Muscle layer of colon (tissue), 2 donors: ENCODE measurements around the gene IQSEC1.

ENCODE experiments used
- H3K27ac ChIP-seq: one replicate; pipeline ENCODE4 v1.7.0; 2013; ENCODE audit warnings: low read depth, mild to moderate bottlenecking, low read length, moderate library complexity
- H3K27me3 ChIP-seq, 2 donors: one replicate each; pipeline ENCODE4 v1.7.0; 2013; ENCODE audit warnings: low read length in 2 of 2, mild to moderate bottlenecking in 2 of 2; ENCODE audit not compliant: insufficient read depth in 2 of 2, control insufficient read depth in 1 of 2
- H3K36me3 ChIP-seq: one replicate; pipeline ENCODE4 v1.7.0; 2013; ENCODE audit warnings: mild to moderate bottlenecking, low read length; ENCODE audit not compliant: insufficient read depth
- H3K4me1 ChIP-seq: one replicate; pipeline ENCODE4 v1.7.0; 2013; ENCODE audit warnings: mild to moderate bottlenecking, low read length; ENCODE audit not compliant: insufficient read depth
- H3K4me3 ChIP-seq, 2 donors: one replicate each; pipeline ENCODE4 v1.7.0; 2013; ENCODE audit warnings: low read length in 2 of 2, low read depth in 1 of 2, mild to moderate bottlenecking in 1 of 2, moderate library complexity in 1 of 2
- H3K9ac ChIP-seq: one replicate; pipeline ENCODE4 v1.7.0; 2013; ENCODE audit warnings: low read length
- H3K9me3 ChIP-seq: one replicate; pipeline ENCODE4 v1.7.0; 2013; ENCODE audit warnings: mild to moderate bottlenecking, low read length
- donor health status: abdominal sarcoma.
- donor health status: Adenocarcinoma of cecum.

The IQSEC1 gene

DNA sequence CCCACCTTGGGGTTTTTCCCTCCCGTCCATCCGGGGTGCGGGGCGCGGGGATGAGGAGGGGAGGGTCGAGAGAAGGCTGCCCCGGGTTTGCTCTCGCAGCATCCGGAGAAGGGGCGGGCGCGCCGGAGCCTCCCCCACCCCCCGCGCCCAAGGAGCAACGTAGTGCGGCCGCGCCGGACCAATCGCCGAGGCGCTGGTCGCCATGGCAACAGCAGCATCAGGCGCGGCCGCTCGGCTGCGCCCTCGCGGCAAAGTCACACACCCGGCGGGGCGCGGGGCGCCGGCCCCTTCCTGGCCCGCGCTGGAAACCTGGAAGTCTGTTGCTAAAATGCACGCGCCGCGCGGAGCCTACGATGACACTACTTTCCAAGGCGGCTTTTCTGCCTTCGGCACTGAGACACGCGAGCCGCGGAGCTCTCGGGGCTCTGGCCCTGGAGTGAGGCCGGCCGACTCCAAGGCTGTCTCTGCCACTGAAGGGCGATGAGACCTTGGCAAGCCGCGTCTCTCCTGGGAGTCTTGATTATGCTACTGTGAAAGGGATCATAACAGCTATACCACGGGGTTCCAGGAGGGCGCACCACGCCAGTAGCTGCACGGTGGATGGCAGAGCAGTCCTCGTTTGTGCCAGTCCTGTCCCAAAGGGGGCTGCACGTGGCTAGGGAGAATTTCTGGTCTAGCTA lies at the start of gene IQSEC1:
Gene IQSEC1 (minus strand): TSS at position 104 of the 680 bp plus-strand sequence. CDS start 415 bp downstream, outside the sequence.
- Histone ChIP-seq H3K36me3 (no peaks in the 10 kb centered on the region), H3K9me3 (peaks cover 3% of the 10 kb centered on the region), H3K9ac (no peak within 1 kb of the TSS), H3K27me3 (peaks cover 36 to 44% of the 10 kb centered on the region in 2 donors), H3K27ac (no peak within 1 kb of the TSS), H3K4me3 (no peak within 1 kb of the TSS), H3K4me1 (peaks cover 16% of the 10 kb centered on the region)

DNA sequence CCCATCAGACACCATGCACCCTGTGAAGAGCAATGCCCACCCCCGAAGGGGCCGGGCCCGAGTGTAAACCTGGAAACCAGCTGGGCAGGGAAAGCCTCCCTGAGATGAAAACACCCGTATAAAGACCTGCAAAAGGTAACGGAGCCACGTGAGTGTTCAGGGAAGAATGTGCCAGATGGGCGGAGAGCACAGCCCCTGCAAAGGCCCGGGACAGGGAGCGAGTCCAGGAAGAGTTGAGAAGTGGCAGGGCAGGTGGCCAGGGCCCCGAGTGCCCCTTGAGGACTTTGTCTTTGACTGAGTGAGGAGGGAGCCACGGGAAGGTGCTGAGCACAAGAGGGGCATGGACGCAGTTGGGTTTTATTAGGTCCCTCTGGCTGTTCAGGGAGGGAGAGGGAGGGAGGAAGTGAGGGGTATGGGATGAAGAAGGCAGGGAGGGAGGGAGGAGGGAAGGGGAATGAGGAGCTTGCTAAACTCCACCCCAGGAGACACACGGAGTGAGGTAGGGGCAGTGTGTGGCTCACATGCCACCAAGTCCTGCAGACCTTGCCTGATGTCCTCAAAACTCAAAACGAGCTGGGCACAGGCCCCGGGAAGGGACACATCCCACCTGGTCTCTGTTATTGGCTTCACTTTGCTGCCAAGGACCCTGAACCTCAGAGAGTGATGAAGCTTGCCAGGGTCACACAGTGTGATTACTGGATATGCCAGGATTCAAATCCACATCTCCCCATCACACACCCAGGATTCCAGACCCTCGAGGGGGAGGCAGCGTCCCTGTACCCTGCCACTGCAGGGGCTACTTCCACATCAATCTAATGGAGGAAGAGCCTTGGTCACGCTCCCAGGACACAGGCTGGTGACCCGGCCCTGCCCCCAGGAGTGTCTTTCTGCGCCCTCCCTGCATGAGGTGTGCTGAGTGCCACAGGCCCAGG lies 49.1 kb upstream of the IQSEC1 start:
- Histone ChIP-seq H3K27me3 (peaks cover 0 to 3% of the 10 kb centered on the region in 2 donors), H3K9ac (no peak overlapping the region), H3K36me3 (no peaks in the 10 kb centered on the region), H3K9me3 (no peaks in the 10 kb centered on the region), H3K4me3 (no peak overlapping the region), H3K27ac (no peak overlapping the region), H3K4me1 (no peaks in the 10 kb centered on the region)

DNA sequence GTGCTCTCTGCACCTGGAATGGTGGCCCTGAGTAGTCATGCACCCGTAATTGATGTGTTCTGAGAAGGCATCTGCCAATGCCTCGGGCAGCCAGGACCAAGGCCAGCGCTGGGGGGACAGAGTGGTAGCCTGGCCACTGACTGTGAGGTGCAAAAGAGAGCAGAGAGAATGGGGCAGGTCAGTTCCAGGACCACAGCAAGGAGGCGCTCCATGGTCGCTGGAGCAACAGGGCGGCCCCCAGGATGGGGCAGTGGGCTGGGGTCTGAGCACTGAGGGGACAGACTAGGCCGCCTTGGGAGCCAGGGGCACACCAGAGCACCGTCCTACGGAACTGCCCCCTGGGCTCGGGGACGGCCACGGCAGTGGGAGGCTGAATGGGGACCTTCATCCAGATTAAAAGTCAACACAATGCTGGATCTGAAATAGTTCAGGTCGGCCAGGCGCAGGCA lies 48.3 kb upstream of the IQSEC1 start:
- H3K27ac ChIP-seq, result no peak overlapping the region
- H3K27me3 ChIP-seq, result peaks cover 0 to 3% of the 10 kb centered on the region in 2 donors
- H3K4me1 ChIP-seq, result no peaks in the 10 kb centered on the region
- no peak overlapping the region for H3K9ac ChIP-seq
- H3K36me3 ChIP-seq, result no peaks in the 10 kb centered on the region
- H3K4me3 ChIP-seq, result no peak overlapping the region
- no peaks in the 10 kb centered on the region for H3K9me3 ChIP-seq

DNA sequence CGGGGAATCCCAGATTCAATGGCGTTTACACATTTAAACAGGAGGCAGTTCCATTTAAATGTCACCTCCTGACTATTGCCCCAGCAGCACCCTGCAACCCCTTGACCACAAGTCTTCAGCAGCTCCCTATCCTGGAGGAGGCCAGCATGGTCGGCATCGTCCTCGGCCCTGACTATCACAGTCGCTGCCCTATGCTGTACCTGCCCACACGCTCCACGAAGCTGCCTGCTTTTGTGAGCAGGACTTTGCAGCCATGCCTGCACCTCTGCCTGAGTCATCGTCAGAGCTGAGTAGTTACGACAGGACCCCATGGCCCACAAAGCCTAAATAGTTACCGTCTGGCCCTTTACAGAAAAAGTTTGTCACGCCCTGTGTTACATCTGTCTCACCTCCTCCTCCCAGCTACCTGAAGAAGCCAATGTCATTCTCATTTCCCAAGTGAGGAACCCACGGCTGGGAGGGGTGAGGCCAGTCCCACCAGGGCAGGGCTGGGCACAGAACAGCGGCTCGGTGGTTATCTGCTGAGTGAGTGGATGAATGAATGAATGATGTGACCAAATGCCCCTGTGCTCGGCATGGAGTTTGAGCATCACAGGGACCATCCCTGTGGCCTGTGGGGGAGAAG lies 47.8 kb upstream of the IQSEC1 start:
- peaks cover 0 to 3% of the 10 kb centered on the region in 2 donors for H3K27me3 ChIP-seq
- no peaks in the 10 kb centered on the region for H3K4me1 ChIP-seq
- H3K27ac ChIP-seq, result no peak overlapping the region
- H3K4me3 ChIP-seq, result no peak overlapping the region
- H3K9ac ChIP-seq, result no peak overlapping the region
- no peaks in the 10 kb centered on the region for H3K36me3 ChIP-seq
- no peaks in the 10 kb centered on the region for H3K9me3 ChIP-seq

DNA sequence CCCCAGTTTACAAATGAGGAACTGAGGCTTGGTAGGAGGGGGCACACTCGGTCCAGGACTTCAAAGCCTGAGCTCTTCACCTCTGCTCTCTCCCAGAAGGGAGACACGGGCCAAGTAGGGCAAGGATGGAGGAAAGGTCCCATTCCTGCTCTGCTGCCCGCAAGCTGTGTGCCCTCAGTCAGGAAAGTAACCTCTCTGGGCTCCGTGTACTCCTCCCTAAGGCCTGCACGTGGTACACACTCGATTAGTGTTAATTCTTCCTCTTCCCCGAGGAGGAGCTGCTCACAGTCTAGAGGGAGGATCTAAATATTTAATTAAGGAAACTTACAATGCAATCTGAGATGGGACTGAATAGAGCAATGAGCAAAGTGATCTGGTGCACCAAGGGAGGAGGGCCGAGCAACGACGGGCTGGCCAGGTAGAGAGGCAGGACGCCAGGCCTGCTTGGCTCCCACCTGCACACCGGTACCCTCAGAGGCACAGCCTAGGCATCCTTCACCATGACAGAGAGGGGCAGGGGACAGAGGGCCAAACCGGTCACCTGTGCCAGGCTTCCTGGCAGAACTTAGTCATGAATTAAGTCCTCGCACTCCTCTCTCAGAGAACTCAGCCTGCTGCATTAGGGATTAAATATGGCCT lies 47.2 kb upstream of the IQSEC1 start:
- Histone ChIP-seq H3K27ac (no peak overlapping the region), H3K4me3 (no peak overlapping the region), H3K4me1 (no peaks in the 10 kb centered on the region), H3K36me3 (no peaks in the 10 kb centered on the region), H3K9ac (no peak overlapping the region), H3K27me3 (peaks cover 0 to 3% of the 10 kb centered on the region in 2 donors), H3K9me3 (no peaks in the 10 kb centered on the region)

DNA sequence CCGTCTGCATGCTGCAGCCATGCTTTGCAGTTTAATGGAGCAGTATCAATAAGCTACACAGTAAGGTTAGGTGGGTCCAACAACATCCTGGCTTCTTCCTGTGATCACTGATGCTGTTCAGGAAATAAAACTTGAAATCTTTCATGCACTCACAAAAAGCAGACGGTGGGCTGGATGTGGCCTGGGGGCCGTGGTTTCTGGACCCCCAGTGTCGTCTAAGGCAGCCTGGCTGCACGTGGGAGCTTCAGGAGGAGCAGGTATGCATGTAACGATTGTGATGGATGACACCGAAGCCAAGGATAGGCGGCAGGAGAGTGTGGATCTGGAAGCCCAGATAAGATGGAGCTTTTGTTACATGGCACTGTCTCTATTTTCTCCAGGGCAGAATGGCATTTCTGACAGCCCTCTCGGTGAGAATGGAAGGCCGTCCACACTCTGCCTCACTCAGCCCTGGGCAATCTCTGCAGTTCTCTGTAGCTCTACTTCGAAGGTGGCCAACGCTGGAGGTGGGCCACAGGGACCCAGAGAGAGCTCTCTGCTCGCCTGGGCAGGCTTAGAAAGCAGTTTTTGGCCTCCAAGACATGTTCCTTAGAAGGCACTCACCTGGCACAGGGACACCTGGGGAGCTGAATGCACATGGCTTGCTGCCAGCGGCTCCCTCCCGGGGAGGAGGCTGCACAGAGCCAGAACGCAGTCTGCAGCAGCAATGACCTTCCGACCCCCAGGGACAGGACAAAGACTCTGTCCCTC lies 46.4 kb upstream of the IQSEC1 start:
- Histone ChIP-seq H3K27me3 (peaks cover 0 to 3% of the 10 kb centered on the region in 2 donors), H3K36me3 (no peaks in the 10 kb centered on the region), H3K9ac (no peak overlapping the region), H3K4me1 (no peaks in the 10 kb centered on the region), H3K27ac (no peak overlapping the region), H3K9me3 (no peaks in the 10 kb centered on the region), H3K4me3 (no peak overlapping the region)

DNA sequence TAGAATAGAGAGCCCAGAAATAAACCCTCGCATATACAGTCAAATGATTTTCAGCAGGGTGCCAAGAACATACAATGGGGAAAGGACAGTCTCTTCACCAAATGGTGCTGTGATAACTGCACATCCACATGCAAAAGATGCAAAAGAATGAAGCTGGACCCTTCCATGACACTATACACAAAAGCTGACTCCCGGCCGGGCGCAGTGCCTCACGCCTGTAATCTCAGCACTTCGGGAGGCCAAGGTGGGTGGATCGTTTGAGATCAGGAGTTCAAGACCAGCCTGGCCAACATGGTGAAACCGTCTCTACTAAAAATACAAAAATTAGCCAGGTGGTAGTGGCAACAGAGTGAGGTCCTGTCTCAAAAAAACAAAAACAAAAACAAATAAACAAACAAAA lies 43.2 kb upstream of the IQSEC1 start:
- H3K27me3 ChIP-seq, result peaks cover 0 to 7% of the 10 kb centered on the region in 2 donors
- no peak overlapping the region for H3K9ac ChIP-seq

DNA sequence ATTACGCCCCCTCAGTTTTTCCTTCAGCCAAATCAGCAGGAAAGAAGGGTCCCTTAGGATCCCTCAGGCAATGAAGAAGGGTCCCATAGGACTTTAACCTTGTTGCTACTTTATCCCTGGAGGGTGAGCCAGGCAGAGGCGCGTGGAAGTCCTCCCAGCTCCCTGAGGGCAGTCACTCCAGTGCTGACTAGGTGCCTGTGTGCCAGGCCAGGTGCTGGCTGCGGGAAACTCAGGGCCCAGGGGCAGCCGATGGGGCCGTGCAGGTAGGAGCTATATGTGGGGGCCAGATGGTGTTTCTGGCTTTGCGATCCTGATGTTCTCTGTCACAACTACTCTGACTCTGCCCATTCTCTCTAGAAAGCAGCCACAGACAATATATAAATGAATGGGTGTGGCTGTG lies 42.8 kb upstream of the IQSEC1 start:
- peaks cover 0 to 5% of the 10 kb centered on the region in 2 donors for H3K27me3 ChIP-seq
- no peaks in the 10 kb centered on the region for H3K4me1 ChIP-seq
- no peak overlapping the region for H3K27ac ChIP-seq
- no peaks in the 10 kb centered on the region for H3K36me3 ChIP-seq
- no peak overlapping the region for H3K9ac ChIP-seq
- no peaks in the 10 kb centered on the region for H3K9me3 ChIP-seq
- no peak overlapping the region for H3K4me3 ChIP-seq

More for the DNA sequence above, 43.2 kb upstream of the IQSEC1 start:
- no peaks in the 10 kb centered on the region for H3K36me3 ChIP-seq
- no peak overlapping the region for H3K27ac ChIP-seq
- H3K4me1 ChIP-seq, result no peaks in the 10 kb centered on the region
- H3K9me3 ChIP-seq, result no peaks in the 10 kb centered on the region
- H3K4me3 ChIP-seq, result no peak overlapping the region

DNA sequence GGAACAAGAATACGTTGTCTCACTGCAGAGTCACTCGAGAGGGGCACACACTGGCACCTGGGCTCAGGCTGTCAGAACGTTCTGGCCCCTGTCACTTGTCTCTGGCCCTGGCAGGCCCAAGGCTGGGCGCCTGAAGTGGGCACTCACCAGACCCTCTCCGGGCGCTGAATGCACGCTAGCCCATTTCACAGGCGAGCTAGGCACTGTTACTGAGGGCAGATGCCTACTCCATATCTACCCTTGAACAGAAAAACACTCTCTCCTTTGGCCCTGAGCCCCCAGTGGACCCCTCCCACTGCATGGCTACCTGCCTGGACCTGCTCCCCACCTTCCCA lies 42.3 kb upstream of the IQSEC1 start:
- Histone ChIP-seq H3K27ac (no peak overlapping the region), H3K9ac (no peak overlapping the region), H3K9me3 (no peaks in the 10 kb centered on the region), H3K4me3 (no peak overlapping the region), H3K4me1 (no peaks in the 10 kb centered on the region), H3K27me3 (peaks cover 0 to 5% of the 10 kb centered on the region in 2 donors), H3K36me3 (no peaks in the 10 kb centered on the region)

DNA sequence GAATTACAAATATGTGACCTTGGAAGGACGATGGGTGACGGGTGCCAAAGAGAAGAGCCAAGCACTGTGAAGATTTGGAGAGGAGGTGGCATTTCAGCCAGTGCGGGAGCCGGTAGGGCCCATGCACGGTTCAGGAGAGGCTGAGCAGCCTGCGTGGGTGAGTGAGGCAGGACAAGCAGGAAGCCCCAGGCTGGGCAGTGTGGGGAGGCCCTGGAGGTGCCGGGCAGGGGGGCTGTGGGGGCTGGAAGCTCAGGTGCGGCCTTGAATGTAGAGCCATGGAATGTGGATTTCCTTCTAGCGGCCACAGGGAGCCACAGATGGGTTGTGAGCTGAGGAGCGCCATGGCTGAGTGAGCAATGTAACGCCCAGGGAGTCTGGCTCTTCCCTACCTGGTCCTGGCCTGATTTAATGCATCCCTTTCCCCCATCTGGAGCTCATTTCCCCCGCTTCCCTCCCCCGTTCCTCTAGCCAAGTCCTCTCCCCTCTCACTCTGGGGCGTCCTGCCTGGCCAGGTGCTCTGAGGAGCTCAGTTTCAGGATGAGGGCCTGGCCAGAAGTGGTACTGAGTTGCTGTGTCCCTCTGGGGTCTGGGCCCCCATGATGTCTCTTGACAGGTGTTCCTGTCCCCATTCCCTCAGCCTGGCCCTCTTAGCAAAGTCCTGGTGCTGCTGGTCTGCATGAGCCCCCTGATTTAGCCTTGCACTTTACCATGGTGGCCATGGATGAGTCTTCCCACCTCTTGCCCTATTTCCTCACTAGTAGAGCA lies 41.8 kb upstream of the IQSEC1 start:
- peaks cover 0 to 5% of the 10 kb centered on the region in 2 donors for H3K27me3 ChIP-seq
- no peak overlapping the region for H3K27ac ChIP-seq
- no peak overlapping the region for H3K9ac ChIP-seq

More for the DNA sequence above, 41.8 kb upstream of the IQSEC1 start:
- Histone ChIP-seq H3K4me1 (no peaks in the 10 kb centered on the region), H3K4me3 (no peak overlapping the region), H3K9me3 (no peaks in the 10 kb centered on the region), H3K36me3 (no peaks in the 10 kb centered on the region)
